Measurements from ENCODE around the gene UBN1.
A peak's percentile ranks its signal among the peaks of the same experiment; 100 is the strongest.

UBN1 gene, protein sequence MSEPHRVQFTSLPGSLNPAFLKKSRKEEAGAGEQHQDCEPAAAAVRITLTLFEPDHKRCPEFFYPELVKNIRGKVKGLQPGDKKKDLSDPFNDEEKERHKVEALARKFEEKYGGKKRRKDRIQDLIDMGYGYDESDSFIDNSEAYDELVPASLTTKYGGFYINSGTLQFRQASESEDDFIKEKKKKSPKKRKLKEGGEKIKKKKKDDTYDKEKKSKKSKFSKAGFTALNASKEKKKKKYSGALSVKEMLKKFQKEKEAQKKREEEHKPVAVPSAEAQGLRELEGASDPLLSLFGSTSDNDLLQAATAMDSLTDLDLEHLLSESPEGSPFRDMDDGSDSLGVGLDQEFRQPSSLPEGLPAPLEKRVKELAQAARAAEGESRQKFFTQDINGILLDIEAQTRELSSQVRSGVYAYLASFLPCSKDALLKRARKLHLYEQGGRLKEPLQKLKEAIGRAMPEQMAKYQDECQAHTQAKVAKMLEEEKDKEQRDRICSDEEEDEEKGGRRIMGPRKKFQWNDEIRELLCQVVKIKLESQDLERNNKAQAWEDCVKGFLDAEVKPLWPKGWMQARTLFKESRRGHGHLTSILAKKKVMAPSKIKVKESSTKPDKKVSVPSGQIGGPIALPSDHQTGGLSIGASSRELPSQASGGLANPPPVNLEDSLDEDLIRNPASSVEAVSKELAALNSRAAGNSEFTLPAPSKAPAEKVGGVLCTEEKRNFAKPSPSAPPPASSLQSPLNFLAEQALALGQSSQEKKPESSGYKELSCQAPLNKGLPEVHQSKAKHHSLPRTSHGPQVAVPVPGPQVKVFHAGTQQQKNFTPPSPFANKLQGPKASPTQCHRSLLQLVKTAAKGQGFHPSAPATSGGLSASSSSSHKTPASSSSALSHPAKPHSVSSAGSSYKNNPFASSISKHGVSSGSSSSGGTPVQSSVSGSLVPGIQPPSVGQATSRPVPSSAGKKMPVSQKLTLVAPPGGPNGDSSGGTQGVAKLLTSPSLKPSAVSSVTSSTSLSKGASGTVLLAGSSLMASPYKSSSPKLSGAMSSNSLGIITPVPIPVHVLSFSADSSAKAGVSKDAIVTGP (N-terminal part only)

DNA sequence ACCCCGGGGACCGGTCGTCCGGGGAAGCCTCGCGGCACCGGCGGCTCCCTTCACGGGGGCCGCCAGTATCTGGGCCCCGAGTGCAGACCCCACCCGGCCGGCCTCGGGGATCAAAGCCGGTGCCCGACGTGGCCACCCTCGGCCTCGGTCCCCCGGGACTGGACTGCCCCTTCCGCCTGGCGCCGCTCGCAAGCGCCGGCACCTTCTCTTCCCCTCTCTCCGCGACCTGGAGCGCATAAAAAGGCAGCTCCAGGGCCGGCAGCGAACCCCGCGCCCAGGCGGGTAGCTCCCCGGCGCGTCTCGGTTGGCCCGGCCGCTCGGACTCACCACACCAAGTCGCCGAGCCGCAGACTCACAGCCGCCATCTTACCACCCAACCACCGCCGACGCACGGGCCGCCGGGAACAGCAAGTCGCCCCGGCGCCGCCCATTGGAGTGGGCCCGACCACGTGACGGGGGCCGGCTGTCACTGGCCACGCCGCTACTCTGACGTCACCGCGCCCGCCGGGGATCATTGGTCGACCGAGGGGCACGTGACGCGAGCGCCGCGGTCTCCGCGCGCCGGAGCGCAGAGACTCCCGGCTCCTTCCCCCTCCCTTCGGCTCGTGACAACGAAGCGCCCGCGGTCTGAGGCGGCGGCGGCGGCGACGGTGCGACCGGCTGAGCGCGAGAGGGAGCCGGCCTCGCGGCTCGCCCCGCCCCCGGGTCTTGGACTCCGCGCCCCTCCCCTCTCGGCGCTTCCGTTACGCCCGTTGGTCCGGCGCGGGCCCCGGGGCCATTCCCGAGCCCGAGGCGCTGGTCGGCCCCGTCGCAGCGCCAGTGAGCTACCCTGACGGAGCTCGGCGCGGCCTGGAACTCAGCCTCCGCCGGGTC, at the start of gene UBN1, which contains the start of gene GLYR1:
UBN1 (plus strand) TSS at position 581 of the 873 bp plus-strand sequence. CDS start 5,437 bp downstream, outside the sequence.
GLYR1 (minus strand) TSS at position 388 of the 873 bp plus-strand sequence; CDS start at position 365, 23 bp downstream.
- Mint-ChIP-seq H3K4me1 (ENCODE audit: low read depth) (peaks cover 51% of the 10 kb centered on the region), H3K36me3 (peaks cover 6% of the 10 kb centered on the region), H3K27me3 (no peaks in the 10 kb centered on the region), H3K27ac (peak within 1 kb of the TSS; percentile 91), H3K9me3 (ENCODE audit: low read depth) (no peaks in the 10 kb centered on the region), H3K4me3 (peak within 1 kb of the TSS; percentile 90)

DNA sequence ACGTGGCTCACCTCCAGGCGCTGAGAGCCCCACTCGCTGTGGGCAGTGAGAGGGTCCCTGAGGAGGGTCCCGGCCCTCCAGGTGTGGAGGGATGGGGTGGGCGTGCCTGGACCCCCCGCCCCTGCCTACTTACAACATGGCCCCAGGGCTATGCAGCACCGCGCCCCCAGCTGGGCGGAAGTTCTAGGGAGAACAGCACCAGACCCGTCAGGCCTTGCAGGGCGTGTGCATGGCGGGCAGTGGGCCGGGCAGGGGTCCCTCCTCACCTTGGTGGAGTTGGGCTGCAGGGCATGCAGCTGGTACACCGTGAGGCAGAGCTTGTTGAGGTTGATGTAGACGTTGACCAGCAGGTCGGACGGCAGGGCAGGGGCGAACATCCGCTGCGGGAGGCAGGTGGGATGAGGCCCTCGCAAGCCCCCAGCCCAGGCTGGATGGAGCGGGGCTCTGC, 49.5 kb upstream of the UBN1 start:
- no peaks in the 10 kb centered on the region for H3K27me3 Mint-ChIP-seq
- no peaks in the 10 kb centered on the region for H3K9me3 Mint-ChIP-seq (ENCODE audit: low read depth)
- H3K4me3 Mint-ChIP-seq: no peak overlapping the region

DNA sequence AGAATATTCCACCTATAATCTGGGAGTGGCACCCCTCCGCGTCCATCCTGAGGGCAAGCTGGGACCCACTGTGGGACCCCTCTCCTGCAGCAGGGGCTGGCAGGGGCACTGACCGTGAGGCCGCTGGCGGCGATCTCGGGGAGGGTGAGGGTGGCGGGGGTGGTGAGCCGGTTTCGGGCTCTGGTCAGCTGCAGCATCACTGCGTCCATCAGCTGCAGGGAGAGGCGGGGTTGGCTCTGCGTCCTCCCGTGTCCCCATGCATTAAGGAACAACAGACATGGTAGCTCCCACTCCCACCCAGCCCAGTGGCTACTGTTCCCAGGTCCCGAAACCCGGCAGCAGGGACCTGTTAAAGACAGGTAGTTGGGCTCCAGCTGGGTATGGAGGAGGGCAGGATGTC, 48.8 kb upstream of the UBN1 start:
- Mint-ChIP-seq H3K36me3 (no peaks in the 10 kb centered on the region), H3K4me1 (ENCODE audit: low read depth) (peaks cover 12% of the 10 kb centered on the region), H3K27me3 (no peaks in the 10 kb centered on the region), H3K4me3 (no peak overlapping the region), H3K9me3 (ENCODE audit: low read depth) (no peaks in the 10 kb centered on the region), H3K27ac (no peak overlapping the region)

More for the DNA sequence above, 49.5 kb upstream of the UBN1 start:
- Mint-ChIP-seq H3K4me1 (ENCODE audit: low read depth) (peaks cover 6% of the 10 kb centered on the region), H3K27ac (no peak overlapping the region), H3K36me3 (no peaks in the 10 kb centered on the region)

DNA sequence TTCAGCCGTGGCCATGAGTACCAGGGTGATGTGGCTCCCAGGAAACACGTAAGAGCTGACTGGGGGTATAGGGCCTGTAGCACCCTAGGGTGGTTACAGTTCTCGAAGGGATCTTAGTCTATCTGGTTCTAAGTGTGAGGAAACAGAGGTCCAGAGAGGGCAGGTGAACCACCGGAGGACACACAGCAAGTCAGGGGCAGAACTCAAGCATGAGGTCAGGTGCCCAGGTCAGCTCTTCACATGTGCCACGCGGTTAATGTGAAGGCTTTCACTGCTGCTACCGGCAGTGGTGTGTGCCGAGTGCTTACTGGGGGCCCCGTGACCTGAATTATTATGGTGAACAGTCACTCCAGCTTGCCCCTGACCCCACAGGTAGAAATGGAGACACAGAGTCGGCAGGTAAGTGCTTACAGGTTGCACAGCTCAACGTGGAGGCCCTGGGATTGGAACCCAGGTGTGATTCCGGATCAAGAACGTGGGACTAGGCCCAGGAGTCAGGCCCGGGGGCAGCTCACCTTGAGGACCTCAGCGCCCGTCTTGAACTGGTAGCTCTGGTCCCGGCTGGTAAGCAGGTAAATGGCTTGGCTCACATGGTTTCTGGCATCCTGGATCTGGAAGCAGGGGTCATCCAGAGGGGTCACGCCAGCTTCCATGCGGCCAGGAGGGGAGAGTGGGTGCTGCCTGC, 48.0 kb upstream of the UBN1 start:
- Mint-ChIP-seq H3K36me3 (no peaks in the 10 kb centered on the region), H3K9me3 (ENCODE audit: low read depth) (no peaks in the 10 kb centered on the region), H3K27ac (no peak overlapping the region), H3K4me1 (ENCODE audit: low read depth) (peaks cover 15% of the 10 kb centered on the region), H3K4me3 (no peak overlapping the region), H3K27me3 (no peaks in the 10 kb centered on the region)

DNA sequence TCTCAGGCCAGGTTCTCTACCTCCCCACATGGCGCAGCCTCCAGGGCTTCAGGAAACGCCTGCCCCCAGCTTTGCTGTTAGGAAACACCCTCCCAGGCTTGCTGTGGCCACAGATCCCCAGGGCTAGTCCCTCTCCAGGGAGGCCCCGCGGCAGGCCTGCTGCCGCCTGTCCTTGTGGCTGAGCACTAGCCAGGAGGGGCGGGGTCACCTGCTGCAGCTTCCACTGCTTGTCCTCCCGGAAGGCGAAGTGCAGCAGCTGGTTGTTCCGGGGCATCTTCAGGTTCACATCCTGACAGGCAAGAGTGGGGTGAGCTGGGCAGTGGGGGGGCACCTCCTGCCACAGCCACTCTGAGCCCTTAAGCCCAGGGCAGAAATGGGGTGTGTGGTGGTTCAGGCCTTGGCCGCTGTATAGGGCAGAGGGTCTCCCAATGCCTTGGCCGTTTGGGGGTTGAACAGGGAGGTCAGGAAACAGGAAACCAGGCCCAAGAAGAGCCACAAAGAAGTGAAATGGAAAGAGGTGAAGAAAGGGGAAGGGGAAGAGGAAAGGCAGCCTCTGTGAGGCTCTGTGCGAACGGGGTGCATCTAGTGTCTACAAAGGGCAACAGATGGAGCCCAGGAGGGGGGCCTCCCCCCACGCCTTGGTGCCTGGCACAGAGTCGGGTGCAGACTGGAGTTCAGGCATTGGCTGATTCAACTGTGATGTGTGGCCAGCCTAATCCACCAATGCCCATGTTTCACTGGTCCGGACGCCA, 46.8 kb upstream of the UBN1 start:
- Mint-ChIP-seq H3K36me3 (no peaks in the 10 kb centered on the region), H3K9me3 (ENCODE audit: low read depth) (no peaks in the 10 kb centered on the region), H3K27me3 (no peaks in the 10 kb centered on the region), H3K27ac (no peak overlapping the region), H3K4me1 (ENCODE audit: low read depth) (peaks cover 15% of the 10 kb centered on the region), H3K4me3 (peak overlapping the region; percentile 18)

GRCh38 chr16:4801051-4801961, 46.0 kb upstream of the UBN1 start:
- H3K27me3 Mint-ChIP-seq: no peaks in the 10 kb centered on the region
- peaks cover 15% of the 10 kb centered on the region for H3K4me1 Mint-ChIP-seq (ENCODE audit: low read depth)
- H3K27ac Mint-ChIP-seq: no peak overlapping the region
- no peaks in the 10 kb centered on the region for H3K9me3 Mint-ChIP-seq (ENCODE audit: low read depth)
- no peaks in the 10 kb centered on the region for H3K36me3 Mint-ChIP-seq
- H3K4me3 Mint-ChIP-seq: peak overlapping the region; percentile 82

DNA sequence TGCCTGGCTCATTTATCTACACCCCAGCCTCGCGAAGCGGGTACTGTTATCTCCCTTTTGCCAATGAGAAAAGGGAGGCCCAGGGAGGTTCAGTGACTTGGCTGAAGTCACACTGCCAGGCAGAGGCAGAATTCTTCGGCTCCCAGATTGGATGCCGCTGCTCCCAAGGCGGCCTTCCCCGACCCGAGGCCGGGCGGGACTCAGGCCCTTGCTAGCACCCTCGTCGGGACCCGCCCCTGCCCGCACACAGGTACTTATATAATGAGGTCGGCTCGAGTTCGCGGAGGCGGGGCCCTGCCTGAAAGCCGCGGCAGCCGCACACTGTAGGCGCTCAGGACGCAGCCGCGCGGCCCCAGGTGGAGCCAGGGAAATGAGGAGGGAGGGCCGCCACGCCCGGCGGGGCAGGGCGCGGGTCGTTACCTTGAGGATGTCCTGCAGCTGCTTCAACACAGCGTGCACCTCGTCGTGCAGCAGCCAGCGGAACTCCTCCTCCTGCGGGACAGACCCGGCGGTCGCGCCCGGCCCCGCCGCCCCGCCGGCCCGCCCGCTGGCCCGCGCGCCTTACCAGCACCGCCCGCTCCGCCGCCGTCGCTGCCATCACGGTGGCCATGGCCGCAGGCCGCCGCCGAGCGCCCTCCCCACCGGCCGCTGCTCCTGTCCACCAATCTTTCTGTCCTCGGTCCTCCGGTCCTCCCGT, 45.2 kb upstream of the UBN1 start, which contains the start of gene ROGDI:
ROGDI (minus strand) TSS at position 672 of the 697 bp plus-strand sequence; CDS start at position 610, 62 bp downstream.
- no peaks in the 10 kb centered on the region for H3K9me3 Mint-ChIP-seq (ENCODE audit: low read depth)
- peak within 1 kb of the TSS; percentile 46 for H3K27ac Mint-ChIP-seq

GRCh38 chr16:4802659-4803287, 44.5 kb upstream of the UBN1 start:
- H3K36me3 Mint-ChIP-seq: peaks cover 2% of the 10 kb centered on the region
- H3K9me3 Mint-ChIP-seq (ENCODE audit: low read depth): no peaks in the 10 kb centered on the region
- no peaks in the 10 kb centered on the region for H3K27me3 Mint-ChIP-seq
- H3K4me1 Mint-ChIP-seq (ENCODE audit: low read depth): peaks cover 15% of the 10 kb centered on the region
- H3K4me3 Mint-ChIP-seq: peak overlapping the region; percentile 76
- no peak overlapping the region for H3K27ac Mint-ChIP-seq

More for the DNA sequence above, 45.2 kb upstream of the UBN1 start, which contains the start of gene ROGDI:
- peaks cover 15% of the 10 kb centered on the region for H3K4me1 Mint-ChIP-seq (ENCODE audit: low read depth)
- H3K27me3 Mint-ChIP-seq: no peaks in the 10 kb centered on the region
- no peaks in the 10 kb centered on the region for H3K36me3 Mint-ChIP-seq
- H3K4me3 Mint-ChIP-seq: peak within 1 kb of the TSS; percentile 82

DNA sequence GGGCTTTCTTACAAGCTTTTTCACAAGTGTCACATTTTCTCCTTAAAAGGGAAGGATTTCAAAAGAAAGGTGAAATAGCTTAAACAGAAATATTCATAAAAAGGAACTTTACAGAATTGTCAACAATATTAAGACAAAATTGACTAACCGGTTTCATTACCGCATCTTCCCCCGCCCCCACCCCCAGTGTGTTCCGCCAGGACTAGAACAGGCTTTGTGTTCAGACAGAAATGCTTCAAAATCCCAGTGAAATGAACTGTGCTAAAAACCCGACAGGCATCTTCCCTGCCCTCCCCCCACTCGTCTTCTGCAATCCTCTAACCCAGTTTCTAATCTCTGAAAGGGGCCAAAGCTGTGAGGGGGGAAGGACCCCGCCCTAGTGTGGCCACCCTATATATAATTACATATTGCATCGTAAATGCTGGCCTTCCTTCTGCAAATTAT, 43.9 kb upstream of the UBN1 start:
- H3K27me3 Mint-ChIP-seq: no peaks in the 10 kb centered on the region
- H3K4me3 Mint-ChIP-seq: peak overlapping the region; percentile 76
- H3K27ac Mint-ChIP-seq: peak overlapping the region; percentile 46
- peaks cover 2% of the 10 kb centered on the region for H3K36me3 Mint-ChIP-seq
- H3K4me1 Mint-ChIP-seq (ENCODE audit: low read depth): peaks cover 15% of the 10 kb centered on the region
- H3K9me3 Mint-ChIP-seq (ENCODE audit: low read depth): no peaks in the 10 kb centered on the region

- Mint-ChIP-seq H3K27me3 (no peaks in the 10 kb centered on the region), H3K27ac (peak overlapping the region; percentile 46), H3K4me1 (ENCODE audit: low read depth) (peaks cover 15% of the 10 kb centered on the region), H3K9me3 (ENCODE audit: low read depth) (no peaks in the 10 kb centered on the region), H3K36me3 (peaks cover 2% of the 10 kb centered on the region), H3K4me3 (peak overlapping the region; percentile 42)
Observed at GRCh38 chr16:4803898-4804762, 43.2 kb upstream of the UBN1 start.

All from activated naive CD8-positive, alpha-beta T cell (primary cell).